GM21619 (cell line): Measurements from ENCODE around the gene SART1.

Source experiments
- ATAC-seq: cut with Tn5 transposase; IDR thresholded peaks from one replicate; pipeline ENCODE4 v1.9.1; 2021; ENCODE audit not compliant: unreplicated experiment

Gene SART1

GRCh38 chr11:65965986-65966762 is 4.6 kb downstream of the SART1 start:
- no peak for ATAC-seq

GRCh38 chr11:65967329-65967934 is 5.9 kb downstream of the SART1 start:
- no peak for ATAC-seq

- ATAC-seq = no peak
These were observed 7.3 kb downstream of the SART1 start for GRCh38 chr11:65968600-65969482.

- no peak for ATAC-seq
These were observed 10.6 kb downstream of the SART1 start for GRCh38 chr11:65972116-65972515.

GRCh38 chr11:65973439-65974110 is 12.0 kb downstream of the SART1 start:
- no peak for ATAC-seq

GRCh38 chr11:65975771-65976170 is 14.2 kb downstream of the SART1 start:
- no peak for ATAC-seq

GRCh38 chr11:65976216-65977176 is 15.0 kb downstream of the SART1 start:
- no peak for ATAC-seq

- no peak for ATAC-seq
These were observed 16.3 kb downstream of the SART1 start for GRCh38 chr11:65977621-65978390.

- ATAC-seq = no peak
These were observed 17.1 kb downstream of the SART1 start for GRCh38 chr11:65978391-65979238.

GRCh38 chr11:65979261-65979759 is 17.8 kb downstream of the SART1 start:
- ATAC-seq = no peak

- no peak for ATAC-seq
These were observed 19.7 kb downstream of the SART1 start for GRCh38 chr11:65981101-65981740.

GRCh38 chr11:65981972-65982823 is 20.7 kb downstream of the SART1 start:
- ATAC-seq = no peak

- no peak for ATAC-seq
These were observed 21.5 kb downstream of the SART1 start for GRCh38 chr11:65982824-65983588.

GRCh38 chr11:65983589-65983987 is 22.1 kb downstream of the SART1 start:
- ATAC-seq = no peak

- ATAC-seq = no peak
These were observed 25.8 kb downstream of the SART1 start for GRCh38 chr11:65987336-65987735.
